HEK293 (cell line): Measurements from ENCODE around the gene SNCAIP.

ENCODE experiments used
- ATF2 ChIP-seq: fragments of 450-650 bp; formaldehyde crosslinking; IDR thresholded peaks from 2 replicates; pipeline ENCODE4 v1.5.1; 2016; ENCODE audit warnings: missing biosample characterization, missing genetic modification characterization, low read depth
- BCL11B ChIP-seq: fragments of 450-650 bp; formaldehyde crosslinking; IDR thresholded peaks from 2 replicates; pipeline ENCODE4 v1.5.1; 2016; ENCODE audit warnings: low read depth, missing biosample characterization, missing genetic modification characterization
- CTCF ChIP-seq: fragments of 450-650 bp; formaldehyde crosslinking; IDR thresholded peaks from 2 replicates; pipeline ENCODE4 v1.5.1; 2016; ENCODE audit warnings: missing biosample characterization, missing genetic modification characterization
- MYNN ChIP-seq: fragments of 450-650 bp; formaldehyde crosslinking; IDR thresholded peaks from 2 replicates; pipeline ENCODE4 v1.5.1; 2016; ENCODE audit warnings: missing biosample characterization, missing genetic modification characterization, borderline replicate concordance
- YY1 ChIP-seq: fragments of 450-650 bp; formaldehyde crosslinking; IDR thresholded peaks from 2 replicates; pipeline ENCODE4 v1.5.1; 2018; ENCODE audit warnings: missing biosample characterization, missing genetic modification characterization
- ZBTB21 ChIP-seq: fragments of 450-650 bp; formaldehyde crosslinking; IDR thresholded peaks from 2 replicates; pipeline ENCODE4 v1.5.1; 2017; ENCODE audit warnings: missing biosample characterization, missing genetic modification characterization
- ZNF24 ChIP-seq: fragments of 450-650 bp; formaldehyde crosslinking; IDR thresholded peaks from 2 replicates; pipeline ENCODE4 v1.5.1; 2016; ENCODE audit warnings: missing biosample characterization, missing genetic modification characterization
- ZNF366 ChIP-seq: fragments of 450-650 bp; formaldehyde crosslinking; conservative IDR thresholded peaks from 2 replicates; pipeline ENCODE4 v1.5.1; 2016; ENCODE audit warnings: missing biosample characterization, missing genetic modification characterization
- ZNF433 ChIP-seq: fragments of 450-650 bp; formaldehyde crosslinking; IDR thresholded peaks from 2 replicates; pipeline ENCODE4 v1.5.1; 2016; ENCODE audit warnings: missing biosample characterization, missing genetic modification characterization, low read depth
- ZNF488 ChIP-seq: fragments of 450-650 bp; formaldehyde crosslinking; IDR thresholded peaks from 2 replicates; pipeline ENCODE4 v1.5.1; 2016; ENCODE audit warnings: missing biosample characterization, missing genetic modification characterization
- ZNF629 ChIP-seq: fragments of 450-650 bp; formaldehyde crosslinking; IDR thresholded peaks from 2 replicates; pipeline ENCODE4 v1.5.1; 2017; ENCODE audit warnings: missing biosample characterization, missing genetic modification characterization
- ZNF837 ChIP-seq: fragments of 450-650 bp; formaldehyde crosslinking; IDR thresholded peaks from 2 replicates; pipeline ENCODE4 v1.5.1; 2016; ENCODE audit warnings: missing biosample characterization, missing genetic modification characterization
- ZSCAN5A ChIP-seq: fragments of 450-650 bp; formaldehyde crosslinking; IDR thresholded peaks from 2 replicates; pipeline ENCODE4 v1.5.1; 2016; ENCODE audit warnings: missing biosample characterization, missing genetic modification characterization

GRCh38 chr5:122501089-122501435 lies 189.0 kb downstream of the SNCAIP start:
- TF ChIP-seq ZNF629 (tag by site-specific recombination): no peak
- no peak for TF ChIP-seq ZNF24 (tag by site-specific recombination)
- TF ChIP-seq BCL11B (tag by site-specific recombination): no peak
- TF ChIP-seq ZNF366 (tag by site-specific recombination): no peak
- no peak for TF ChIP-seq CTCF (tag by site-specific recombination)
- TF ChIP-seq ZNF488: no peak
- TF ChIP-seq YY1 (tag by site-specific recombination): no peak
- no peak for TF ChIP-seq ATF2 (tag by site-specific recombination)
- TF ChIP-seq ZNF433: no peak
- TF ChIP-seq MYNN (tag by site-specific recombination): no peak
- no peak for TF ChIP-seq ZNF837 (tag by site-specific recombination)
- TF ChIP-seq ZBTB21: no peak
- TF ChIP-seq ZSCAN5A (tag by site-specific recombination): no peak
